HG03196 (cell line): Measurements from ENCODE around the gene TACR2.

Experiments used
- ATAC-seq: cut with Tn5 transposase; IDR thresholded peaks from one replicate; pipeline ENCODE4 v1.9.1; 2021; ENCODE audit not compliant: unreplicated experiment

The TACR2 gene

DNA sequence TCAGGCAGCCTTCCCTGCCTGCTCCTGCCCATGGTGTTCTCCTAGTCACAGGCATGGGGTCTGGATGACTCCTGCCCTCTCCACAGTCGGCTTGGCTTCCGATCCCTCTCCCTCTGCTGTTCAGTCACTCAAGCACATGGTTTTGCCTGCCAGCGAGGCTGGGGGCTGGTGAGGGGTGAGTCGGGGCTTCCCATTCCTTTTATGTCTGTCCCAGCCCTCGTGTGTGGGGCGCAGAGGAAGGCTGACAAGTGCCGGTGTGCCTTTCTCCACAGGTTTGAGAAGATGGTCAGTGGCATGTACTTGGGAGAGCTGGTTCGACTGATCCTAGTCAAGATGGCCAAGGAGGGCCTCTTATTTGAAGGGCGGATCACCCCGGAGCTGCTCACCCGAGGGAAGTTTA, 40.1 kb downstream of the TACR2 start:
- no peak for ATAC-seq

DNA sequence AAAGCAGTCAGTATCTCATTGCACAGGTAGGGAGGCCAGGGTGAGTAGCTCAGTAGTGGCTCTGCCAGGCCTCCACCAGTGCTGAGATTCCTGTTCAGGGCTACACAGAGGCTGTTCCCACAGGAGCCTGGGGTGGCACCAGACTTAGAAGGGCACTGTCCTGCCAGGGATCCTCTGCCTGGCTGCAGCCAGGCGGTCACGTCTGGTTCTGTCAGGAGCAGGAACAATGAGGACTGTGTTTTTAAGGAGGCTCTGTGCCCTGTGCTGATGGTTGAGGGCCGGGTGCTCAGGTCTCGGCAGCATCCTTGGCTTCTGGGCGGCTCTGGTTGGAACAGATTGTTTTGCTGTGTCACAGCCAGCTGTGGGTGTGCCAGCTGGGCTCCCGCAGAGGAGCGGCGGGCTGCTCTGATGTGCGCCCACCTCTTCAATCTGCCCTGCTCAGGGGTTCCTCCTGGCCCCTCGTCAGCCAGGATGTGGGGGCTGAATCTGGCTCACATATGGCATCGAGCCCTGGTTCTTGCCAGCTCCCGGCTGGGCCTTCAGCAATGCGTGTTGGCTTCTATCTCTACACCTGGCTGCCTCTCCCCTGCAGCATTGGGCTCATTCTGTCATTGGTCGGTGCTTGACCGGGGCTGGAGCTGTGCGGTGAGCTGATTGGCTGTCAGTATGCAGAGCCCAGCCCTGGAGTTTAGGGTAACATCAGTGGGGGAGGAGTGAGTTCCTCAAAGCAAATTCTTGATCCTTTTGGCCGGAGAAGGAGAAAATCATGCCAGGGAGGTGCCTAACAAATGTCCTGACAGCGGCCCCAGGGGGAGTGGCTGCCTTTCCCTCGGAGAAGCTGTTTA, 41.2 kb downstream of the TACR2 start:
- ATAC-seq = no peak

DNA sequence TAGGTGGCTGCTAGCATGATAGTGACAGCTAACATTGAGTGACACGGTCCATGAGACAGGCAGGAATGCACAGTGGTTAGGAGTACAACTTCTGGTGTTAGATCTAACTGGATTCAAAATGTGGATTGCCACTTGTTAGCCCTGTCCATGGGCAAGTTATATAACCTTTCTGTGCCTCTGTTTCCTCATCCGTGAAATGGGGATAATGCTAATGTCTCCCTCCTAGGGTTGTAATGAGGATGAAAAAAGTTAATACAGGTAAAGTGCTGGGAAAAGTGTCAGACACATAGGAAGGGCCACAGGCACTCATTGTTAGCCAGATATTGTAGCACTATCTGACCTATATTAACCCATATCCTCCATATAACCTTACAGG, 41.8 kb downstream of the TACR2 start:
- ATAC-seq = no peak

DNA sequence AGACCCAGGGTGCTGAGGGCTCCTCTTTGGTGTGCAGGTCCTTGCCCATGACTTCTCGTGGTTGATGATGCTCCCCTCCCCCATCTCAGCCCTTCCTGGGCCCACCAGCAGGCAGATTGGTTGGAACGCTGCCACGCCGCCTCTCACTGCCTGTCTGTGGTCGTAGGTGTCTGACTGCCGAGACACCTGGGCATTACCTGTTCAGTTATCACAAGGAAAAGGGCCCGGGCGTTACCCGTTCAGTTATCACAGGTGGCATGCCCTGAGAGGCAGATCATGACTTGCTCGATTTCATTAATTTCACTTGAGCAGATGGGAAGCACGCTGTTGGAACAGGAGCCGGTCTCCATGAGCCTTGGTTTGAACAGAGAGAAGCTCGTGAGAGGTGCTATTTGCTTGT, 42.5 kb downstream of the TACR2 start:
- ATAC-seq = no peak

DNA sequence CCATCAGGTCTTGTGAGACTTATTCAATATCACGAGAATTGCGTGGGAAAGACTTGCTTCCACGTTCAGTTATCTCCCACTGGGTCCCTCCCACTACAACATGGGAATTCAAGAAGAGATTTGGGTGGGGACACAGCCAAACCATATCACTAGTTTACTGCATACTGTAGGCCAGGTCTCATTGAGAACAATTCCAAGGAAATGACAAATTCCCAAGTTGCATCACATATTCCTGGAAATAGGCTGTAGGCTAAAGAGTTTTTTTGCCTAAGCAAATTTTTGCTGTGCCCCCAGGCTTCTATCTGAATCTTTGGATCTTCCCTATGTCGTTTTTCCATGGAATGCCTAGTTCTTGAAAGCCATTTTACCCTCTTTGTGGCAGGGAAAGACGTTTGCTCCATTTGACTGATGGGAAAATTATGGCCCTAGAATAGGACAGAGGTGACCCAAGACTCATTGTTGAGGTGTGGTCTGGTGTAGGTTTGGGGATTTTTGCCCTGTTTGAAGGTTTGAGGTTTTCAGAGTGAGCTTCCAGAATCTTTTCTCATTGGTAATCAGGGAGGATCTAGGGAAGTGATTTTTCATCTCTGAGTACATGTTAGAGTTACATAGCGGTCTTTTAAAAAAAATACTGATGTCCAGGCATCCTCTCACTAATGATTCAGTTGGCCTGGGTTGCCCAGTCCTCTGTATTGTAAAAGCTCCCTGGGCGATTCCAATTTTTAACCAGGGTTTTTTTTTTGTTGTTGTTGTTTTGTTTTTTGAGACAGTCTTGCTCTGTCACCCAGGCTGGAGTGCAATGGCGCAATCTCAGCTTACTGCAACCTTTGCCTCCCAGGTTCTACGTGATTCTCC, 44.4 kb downstream of the TACR2 start:
- no peak for ATAC-seq

DNA sequence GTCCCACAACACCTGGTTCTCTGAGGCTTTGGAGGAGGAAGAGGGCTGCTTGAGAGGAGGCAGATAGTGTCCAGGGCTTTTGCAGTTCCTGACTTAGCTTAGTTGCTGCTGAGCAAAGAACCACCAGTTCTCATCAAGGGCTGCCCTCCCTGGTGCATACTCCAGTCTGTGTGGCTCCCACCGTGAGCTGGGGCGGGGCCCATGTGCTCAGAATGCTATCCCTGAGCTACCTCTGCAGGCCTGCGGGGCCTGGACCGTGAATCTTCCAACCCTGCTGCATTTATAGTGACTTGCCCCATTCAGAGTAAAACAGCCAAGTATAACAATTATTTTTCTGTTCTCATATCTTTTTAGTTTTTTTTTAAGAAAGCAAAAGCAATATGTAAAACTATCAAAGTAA, 49.2 kb downstream of the TACR2 start:
- no peak for ATAC-seq

DNA sequence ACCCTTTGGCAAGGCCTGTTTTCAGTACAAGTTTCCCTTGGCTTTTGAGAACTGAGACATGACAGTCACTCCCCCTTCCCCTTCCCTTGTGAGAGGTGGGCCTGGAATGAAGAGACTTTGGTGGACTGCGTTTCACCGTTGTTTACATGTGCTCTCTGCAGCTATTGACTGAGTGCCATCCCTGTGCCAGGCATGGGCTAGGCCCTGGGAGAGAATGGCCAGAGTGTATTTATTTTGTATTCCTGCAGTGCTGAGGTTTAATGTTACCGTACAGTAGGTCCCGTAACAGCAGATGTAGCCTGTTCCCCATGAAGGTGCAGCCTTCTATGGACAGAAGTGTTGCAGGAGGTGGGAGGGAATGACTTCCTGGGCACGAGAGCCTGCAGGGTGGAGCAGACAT, 50.0 kb downstream of the TACR2 start:
- ATAC-seq = no peak

DNA sequence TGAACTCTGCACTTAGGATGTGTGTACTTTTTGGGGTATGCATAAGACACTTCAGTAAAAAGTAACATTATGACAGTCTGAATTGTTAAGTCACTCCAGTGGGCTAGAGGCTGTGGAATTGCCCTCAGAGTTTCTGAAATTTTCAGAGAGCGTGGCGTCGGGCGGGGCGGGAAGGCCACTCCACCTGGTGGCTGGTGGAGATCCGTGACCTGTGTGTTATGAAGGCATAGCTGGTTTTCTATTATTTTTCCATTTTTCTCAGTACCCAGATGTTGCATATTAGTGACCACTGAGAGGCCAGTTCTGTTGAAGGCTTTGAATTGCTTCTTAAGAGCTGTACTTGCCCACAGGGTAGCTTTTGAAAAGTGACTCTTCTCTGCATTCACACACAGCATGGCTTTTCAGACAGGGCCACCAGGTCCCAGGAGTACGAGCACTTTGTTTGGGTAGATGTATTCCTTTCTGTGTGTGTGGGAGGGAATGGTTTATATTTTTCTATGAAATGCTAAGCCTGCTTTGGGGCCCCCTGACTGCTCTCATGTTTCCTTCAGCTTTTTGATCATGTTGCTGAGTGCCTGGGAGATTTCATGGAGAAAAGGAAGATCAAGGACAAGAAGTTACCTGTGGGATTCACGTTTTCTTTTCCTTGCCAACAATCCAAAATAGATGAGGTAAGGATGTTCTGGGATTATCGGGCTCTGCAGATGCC, 52.3 kb downstream of the TACR2 start:
- ATAC-seq = no peak

DNA sequence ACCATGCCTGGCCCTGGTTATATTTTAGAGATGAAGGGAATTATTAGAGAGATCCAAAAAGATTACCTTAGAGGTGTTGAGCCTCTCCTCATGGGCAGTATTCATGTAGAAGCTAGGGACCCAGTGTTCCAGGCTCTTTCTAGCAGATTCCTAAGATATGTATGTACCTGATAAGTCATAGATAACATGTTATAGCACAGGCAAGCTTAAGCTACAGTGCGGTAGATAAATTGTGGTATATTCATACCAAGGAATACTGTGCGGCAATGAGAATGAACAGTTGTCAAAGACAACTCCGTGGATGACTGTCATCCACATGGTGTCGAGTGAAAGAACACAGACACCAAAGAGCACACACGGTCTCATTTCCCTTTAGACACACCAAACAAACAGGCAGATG, 53.1 kb downstream of the TACR2 start:
- ATAC-seq = no peak

DNA sequence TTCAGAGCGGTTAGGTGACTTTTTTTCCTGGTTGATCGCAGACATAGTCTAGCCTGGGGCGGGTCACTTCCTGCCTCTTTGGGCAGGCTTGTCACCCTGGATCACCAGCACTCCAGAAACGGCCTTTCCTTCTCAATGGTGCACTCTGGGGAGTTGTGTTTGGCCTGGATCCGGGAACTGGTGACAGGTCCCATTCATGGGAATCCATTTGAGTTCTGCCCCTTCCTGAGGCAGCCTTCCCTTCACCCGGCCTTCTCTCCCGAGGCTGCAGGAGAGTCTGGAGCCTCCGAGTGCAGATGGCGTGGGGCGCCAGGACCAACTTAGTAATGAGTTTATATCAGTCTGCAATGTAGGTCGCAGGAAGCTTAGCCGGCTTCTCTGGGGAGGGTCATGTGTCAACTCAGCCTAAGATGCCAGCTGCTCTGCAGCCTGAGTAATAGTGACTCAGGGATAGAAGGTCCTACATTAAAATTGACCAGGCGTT, 54.2 kb downstream of the TACR2 start:
- ATAC-seq = no peak

DNA sequence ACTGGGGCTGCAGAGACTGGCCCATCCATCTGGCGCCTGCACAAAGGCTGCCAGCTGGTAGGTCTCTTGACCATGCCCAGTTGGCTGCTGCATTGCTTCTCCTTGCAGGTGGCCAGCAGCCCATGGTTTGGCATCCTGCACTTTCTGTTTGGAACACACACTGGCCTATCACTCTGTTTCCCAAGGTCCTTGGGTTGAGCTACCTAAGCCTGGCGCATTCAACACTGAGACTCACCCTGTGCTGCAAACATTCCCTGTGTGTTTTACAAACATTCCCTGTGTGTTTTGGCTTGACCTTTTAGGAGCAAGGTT, 55.5 kb downstream of the TACR2 start:
- ATAC-seq = no peak

DNA sequence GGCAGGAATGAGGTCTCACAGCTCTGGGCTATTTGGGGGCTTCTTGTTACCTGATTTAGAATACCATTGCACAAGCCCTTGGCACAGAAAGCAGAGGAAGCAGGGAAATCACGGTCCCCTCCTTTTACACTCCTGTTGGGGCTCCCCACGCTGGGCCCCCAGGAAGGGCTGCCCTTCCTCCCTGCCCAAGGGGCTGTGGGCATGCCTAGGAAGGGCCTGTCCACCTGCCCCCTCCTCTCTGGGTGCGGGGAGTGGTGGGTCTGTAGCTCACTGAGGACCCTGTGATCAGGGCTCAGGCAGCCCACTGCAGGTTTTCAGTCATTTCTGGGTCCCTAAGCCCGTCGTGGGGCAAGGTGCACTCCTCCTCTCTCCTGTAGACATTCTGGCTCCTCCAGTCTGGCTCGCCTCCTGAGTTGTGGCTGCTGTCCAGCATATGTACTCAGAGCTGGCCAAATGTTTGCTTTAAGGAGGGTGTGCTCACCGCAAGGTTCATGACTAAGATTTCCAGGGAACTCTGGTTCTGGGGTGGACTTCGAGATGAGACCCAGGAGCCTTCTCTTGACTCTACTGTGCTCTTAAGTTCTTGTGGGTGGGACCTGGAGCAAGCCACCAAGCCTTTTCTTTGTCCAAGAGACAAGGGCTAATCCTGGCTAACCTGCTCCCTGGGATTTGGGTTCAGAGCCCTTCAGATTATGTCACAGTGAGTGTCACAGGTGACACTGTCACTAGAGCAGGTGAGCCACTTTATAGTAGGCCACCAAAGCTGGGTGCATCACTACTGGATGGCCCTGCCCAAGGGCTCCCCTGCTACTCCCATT, 56.0 kb downstream of the TACR2 start:
- ATAC-seq = no peak

DNA sequence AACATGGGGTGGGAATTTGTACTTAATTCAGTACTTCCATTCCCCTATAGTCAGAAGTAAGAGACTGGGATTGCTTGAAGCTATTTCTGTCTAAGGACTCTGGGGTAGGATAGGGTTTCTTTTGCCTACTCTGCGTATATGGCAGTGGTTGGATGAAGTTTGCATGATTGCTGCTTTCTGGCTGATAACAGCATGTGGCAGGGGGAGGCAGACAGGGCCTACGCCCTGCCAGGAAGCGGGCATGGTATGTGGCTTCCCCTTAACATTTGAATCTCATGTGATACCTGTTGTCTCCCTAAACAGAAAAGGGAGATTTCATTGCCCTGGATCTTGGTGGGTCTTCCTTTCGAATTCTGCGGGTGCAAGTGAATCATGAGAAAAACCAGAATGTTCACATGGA, 57.1 kb downstream of the TACR2 start:
- no peak for ATAC-seq

DNA sequence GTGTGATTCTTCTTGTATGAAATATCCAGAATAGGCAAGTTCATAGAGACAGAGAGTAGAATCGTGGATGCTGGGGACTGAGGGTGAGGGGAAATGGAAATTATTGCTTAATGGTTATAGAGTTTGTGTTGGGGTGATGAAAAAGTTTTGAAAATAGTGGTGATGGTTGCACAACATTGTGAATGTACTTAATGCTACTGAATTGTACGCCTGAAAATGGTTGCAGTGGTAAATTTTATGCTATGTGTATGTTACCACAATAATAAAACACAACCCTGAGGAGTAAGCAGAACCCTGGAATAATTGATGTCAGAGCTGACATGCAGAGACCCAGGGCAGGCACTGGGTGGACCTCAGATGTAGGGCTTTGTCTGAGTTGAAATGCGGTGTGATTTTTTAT, 57.6 kb downstream of the TACR2 start:
- no peak for ATAC-seq

DNA sequence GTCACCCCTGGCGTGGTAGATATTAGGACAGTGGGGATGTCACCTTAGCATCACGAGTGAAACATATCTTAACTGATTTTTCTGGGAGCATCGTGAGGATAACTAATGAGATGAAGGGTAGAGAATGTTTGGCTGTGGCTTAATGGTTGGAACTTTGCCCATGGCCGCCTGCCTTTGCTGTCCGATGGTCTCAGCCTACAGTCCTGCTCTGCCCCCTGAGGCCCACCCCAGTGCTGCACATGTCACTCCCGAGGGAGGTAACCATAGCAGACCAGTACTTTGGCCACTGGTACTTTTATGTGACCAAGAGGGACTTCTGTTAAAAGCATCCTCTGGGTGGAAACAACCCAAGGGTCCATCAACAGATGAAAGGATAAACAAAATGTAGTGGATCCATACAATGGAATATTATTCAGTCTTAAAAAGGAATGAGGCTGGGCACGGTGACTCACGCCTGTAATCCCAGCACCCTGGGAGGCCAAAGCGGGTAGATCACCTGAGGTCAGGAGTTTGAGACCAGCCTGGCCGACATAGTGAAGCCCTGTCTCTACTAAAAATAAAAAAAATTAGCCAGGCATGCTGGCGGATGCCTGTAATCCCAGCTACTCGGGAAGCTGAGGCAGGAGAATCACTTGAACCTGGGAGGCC, 58.4 kb downstream of the TACR2 start:
- no peak for ATAC-seq

DNA sequence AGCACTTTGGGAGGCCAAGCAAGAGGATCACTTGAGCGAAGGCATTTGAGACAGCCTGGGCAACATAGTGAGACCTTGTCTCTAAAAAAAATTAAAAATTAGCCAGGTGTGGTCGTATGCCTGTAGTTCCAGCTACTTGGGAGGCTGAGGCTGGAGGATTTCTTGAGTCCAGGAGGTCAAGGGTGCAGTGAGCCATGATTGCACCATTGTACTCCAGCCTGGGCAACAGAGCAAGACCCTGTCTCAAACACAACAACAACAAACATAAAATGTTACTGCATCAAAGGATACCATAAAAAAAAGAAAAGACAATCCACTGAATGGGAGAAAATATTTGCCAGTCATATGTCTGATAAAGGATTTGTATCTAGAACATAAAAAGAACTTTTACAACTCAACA, 60.5 kb downstream of the TACR2 start:
- no peak for ATAC-seq

DNA sequence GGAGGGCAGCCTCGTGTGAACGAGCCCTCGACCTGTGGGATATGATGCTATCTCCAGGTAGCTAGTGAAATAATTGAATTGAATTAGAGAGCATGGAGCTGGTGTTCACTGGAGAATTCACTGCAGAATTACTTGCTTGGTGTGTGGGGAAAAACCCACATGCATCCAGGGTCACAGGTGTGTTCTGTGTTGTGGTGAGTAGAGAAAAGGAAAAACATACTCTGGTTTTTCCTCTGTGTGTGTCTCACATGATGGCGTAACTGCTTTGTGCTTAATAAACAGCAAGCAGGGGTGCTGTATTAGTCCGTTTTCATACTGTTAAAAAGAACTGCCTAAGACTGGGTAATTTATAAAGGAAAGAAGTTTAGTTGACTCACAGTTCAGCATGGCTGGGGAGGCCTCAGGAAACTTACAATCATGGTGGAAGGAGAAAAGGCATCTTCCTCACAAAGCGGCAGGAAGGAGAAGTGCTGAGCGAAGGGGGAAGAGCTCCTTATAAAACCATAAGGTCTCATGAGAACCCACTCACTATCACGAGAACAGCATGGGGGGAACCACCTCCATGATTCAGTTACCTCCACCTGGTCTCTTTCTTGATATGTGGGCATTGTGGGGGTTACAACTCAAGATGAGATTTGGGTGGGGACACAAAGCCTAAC, 62.6 kb downstream of the TACR2 start:
- ATAC-seq = no peak
